GM19193 (cell line): ENCODE measurements around the gene PAMR1.

Experiments
- POLR2A ChIP-seq: IDR thresholded peaks from 4 replicates; pipeline ENCODE4 v1.6.1; 2011; ENCODE audit not compliant: insufficient read depth, insufficient read length; ENCODE audit errors: extremely low read depth

The PAMR1 gene

DNA sequence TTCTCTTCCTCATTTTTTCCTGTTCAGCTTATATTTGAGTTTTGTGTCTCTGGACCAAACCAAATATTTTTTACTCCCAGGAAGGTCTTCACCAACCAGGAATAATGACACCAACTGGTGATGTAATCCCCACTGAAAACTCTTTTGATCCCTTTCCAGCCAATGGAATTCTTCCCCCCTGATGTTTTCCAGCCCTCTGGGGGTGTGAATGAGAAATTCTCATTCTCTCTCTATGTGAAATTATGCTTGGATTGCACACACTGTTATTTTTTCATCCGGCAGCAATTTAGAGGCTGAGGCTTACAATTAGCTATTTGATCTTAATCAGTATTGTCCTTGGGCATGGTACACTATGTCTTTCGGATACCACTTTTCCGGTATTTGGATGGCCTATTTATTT lies 66.6 kb downstream of the PAMR1 start:
- no peak for TF ChIP-seq POLR2A

GRCh38 chr11:35454362-35454761 lies 71.1 kb downstream of the PAMR1 start:
- TF ChIP-seq POLR2A: no peak

DNA sequence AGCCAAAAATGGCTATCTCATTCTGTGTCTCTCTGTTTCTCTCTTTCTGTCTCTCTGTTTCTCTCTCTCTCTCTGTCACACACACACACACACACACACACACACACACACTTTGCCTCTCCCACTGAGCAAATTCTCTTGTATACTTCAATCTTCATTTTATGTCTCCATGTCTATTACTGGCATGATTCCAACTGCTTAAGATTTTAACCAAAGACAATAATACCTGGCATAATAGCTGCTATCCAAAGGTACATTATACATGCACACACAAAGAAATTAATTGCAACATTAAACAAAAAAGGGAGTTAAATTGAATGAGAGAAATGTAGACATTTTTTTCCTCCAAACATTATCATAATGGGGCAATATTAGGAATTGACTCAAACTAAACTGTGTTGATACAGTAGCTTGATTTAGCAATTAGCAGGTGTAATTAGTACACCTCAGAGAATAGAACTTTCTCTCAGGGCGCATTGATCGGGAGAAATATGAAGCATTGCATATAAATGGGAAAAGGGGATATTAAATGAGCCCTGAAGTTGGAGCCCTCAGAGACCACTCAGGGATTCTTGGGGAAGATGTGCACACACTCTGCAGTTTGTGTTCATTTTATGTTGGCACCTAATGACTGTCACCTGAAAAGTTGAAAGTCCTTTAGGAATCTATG lies 88.7 kb downstream of the PAMR1 start:
- TF ChIP-seq POLR2A: no peak

DNA sequence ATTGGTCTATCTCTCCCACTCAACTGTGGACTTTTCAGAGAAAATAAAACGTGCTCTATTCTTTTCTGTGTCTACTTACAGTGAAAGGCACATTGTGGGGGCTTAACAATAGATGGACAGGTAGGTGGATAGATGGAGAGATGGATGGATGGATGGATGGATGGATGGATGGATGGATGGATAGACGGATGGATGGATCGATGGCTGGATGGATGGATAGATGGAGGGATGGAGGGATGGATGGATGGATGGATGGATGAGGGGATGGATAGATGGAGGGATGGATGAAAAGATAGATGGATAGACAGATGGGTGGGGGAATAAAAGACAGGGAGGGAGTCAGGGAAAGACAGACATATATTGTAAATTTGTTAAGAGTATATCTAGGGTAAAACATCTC lies 91.8 kb downstream of the PAMR1 start:
- TF ChIP-seq POLR2A: no peak

DNA sequence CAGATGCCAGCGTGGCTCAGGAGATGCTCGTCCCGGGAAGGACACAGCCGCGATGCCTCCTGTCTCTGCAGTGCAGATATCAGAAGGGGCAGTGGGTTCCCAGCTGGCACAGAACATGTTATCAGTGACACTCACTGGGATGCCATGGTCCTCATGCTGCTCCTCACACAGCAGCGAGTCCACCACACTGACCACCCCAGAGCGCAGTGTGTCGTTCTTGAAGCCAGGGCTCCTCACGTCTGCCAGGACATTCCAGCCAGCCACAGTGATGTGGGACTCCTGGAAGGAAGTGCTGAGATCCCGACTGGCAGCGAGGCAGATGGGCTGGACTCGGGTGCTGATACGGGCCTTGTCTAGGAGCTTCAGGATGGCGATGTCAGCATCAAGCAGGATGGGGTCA lies 93.0 kb downstream of the PAMR1 start:
- TF ChIP-seq POLR2A: no peak

DNA sequence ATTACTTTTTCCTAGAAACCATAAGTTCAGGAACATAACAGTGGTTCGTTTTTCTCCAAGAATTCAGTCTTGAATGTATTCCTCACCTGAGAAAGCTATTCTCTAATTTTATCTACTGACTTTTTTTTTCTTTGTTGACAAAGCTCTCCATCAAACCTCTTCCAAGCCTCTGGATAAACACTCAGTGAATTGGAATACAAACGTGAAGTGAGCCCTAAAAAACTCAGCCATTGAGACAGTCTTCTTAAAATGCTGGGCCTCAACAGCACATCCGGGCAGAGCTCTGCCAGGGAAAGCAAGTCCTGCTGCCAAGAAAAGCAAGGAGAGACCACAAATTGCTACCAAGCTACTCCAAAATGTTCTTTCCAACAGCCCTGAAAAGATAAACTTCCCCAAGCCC lies 98.3 kb downstream of the PAMR1 start:
- no peak for TF ChIP-seq POLR2A

DNA sequence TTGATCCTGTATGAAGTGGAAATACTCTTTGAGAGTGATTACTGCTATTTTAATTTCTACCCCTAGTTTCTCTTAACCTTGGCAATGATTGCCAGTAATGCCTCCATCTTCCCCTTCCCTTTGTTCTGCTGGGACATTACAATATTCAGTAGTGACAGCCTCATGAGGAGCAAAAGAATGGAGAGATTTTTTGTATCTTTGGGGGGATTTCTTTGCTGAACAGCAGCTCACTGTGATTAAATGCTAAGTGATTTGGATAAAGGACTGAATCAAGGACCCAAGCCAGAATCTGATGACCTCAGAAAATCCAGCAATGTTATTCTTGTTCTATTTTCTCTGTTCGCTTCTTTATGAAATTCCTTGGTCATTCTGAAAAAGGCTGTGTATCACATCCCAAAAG lies 99.1 kb downstream of the PAMR1 start:
- TF ChIP-seq POLR2A: no peak

DNA sequence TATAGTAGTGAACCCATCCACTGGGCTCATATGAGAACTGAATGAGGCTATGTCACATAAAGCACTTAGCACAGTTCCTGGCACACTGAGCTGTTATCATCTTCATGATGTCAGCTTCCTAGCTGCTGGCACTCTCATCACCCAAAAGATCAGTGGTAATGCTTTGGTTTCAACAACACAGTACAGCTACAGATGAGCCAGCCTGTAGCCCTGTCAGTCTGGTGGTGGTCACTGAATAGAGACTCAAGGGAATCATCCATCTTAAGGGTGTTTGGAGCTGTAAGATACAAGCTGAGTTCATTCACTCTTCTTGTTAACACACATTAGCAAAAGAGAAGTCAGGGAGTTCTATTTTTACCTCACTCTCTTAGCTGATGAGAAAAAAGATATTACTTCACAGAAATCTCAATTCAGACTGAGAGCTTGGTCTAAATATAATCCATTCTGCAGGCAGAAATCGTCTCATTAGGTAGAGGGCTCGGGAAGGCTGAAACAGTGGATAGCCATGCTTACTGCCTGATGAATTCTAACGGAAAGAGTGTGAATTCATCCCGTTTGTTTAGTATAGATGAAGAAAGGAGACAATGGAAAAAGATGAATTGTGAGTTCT lies 99.7 kb downstream of the PAMR1 start:
- no peak for TF ChIP-seq POLR2A

DNA sequence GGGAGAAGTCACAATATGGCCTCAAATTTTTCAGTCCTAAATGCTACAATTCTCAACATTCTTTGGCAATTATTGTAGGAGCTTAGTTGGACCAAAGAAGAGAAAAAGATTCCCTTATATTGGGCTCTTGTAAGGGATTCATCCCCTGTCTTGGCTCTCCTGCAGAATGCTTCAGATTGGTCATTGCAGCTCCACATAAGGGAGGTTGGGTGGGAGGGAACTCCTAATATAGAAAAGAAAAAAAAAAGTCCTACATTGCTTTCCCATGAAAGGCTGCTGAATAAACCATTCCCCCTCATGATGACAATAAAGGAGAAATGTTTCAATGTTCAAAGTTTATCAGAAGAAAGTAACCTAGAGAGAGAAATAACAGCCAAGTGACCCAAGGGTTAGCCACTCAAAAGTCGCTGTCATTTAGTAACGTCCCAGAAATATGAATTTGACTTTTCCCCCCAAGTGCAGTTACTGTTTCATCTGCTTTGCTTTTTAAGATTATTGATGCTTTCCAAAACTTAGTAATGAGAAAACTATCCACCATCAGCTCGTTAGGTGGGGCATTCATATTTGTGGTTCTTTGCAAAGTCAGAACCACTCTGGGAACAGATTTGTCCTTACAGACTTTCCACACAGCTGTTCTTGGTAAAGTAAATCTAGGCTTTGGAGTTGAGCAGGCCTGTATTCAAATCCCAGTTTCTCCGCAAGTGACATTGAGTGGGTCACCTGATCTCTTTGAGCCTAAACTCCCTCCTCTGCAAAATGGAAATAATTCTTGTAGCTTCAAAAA lies 101.1 kb downstream of the PAMR1 start:
- no peak for TF ChIP-seq POLR2A

DNA sequence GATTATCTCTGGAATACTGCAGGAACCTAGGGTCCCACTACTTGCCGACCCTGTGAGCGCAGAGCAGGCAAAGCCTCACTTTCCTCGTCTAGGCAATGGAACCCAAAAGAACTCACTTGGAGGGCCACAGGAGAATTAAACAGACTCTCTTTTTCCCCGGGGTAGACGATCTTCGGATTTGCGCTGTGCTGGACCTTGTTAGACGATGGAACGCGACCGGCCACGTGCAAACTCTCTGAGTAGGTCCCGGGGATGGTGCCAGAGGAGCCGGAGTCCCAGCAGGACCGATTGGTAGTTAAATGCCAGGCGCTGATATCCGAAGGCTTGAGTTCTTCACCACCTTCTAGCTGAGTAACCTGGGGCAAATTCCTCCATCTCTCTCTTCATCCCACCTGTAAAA lies 105.0 kb downstream of the PAMR1 start:
- no peak for TF ChIP-seq POLR2A

DNA sequence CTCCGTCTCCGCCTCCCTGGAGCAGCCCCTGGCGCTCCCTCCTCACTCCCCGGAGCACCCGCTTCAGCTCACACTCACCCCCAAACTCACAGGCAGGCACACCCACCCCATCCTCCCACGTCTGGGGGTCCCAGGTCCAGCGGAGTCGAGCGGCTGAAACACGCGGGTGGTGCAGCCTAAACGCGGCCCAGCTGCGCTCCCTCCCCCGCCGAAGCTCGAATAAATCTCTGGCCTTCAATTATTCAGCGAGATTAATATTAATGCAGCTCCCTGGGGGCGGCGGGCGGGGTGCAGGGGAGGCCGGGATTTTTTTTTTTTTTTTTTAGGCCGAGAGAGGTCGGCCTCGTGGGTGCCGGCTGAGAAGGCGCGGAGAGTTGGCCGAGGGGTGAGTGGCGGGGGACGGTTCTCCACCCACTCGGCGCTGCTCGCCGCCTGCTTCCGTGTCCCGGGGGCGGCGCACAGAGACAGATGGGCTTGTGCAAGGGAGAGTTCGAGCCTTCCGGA lies 105.5 kb downstream of the PAMR1 start:
- TF ChIP-seq POLR2A: no peak

DNA sequence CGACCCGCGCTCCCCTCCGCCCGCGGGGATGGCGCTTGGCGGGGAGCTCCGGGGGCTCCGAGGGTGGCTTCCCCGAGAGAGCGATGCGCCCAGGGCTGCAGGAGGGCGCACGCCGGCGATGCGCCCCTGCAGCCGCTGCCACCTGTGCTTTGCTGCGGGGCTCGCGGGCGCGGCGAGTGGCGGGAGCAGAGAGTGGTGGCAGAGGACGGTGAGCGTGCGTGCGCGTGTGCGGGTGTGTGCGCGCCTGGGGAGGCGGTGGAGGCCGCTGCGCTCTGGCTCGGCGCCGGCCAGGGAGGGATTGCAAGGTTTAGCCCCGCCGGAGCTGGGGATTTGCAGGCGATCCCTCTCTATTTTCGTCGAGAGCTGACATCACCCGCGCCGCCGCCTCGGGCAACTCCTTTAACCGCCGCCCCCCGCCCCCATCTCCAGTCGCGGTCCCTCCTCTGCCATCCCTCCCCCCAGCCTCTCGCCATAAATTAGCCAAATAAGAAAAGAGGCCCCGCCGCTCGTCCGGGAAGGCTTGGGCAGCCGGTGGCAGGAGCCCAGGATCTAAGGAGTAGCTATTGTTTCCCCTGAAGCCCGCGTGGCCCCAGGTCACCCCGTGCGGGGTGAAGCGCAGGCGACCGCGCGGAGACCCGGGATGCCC lies 106.1 kb downstream of the PAMR1 start, which contains the start of gene SLC1A2:
TSS of gene SLC1A2 (minus strand) at position 375 of the 646 bp plus-strand sequence. CDS start 592 bp downstream, outside the sequence.
- TF ChIP-seq POLR2A: no peak

GRCh38 chr11:35418282-35419183 lies 106.9 kb downstream of the PAMR1 start:
- no peak for TF ChIP-seq POLR2A

- TF ChIP-seq POLR2A: no peak
Observed at GRCh38 chr11:35415487-35415886, 109.9 kb downstream of the PAMR1 start.
